ENCODE results near the gene GATA5. TPM values are rescaled to one million over a fixed set of nuclear protein-coding genes. Genes with fewer than 3 reads are reported as not detected.

GATA5 gene
- total RNA-seq, 1 donor from 2014 or later = not detected

- Mint-ChIP-seq H3K4me1 (ENCODE audit: low read depth) (no peaks in the 10 kb centered on the region), H3K4me3 (ENCODE audit: unreplicated experiment) (no peak overlapping the region), H3K9me3 (ENCODE audit: low read depth) (peaks cover 2% of the 10 kb centered on the region), H3K27ac (ENCODE audit: unreplicated experiment) (no peak overlapping the region), H3K27me3 (ENCODE audit: low read depth) (peaks cover 6% of the 10 kb centered on the region), H3K36me3 (ENCODE audit: low read depth) (no peaks in the 10 kb centered on the region)
- no peak for DNase-seq (ENCODE audit: low spot score)
- TF ChIP-seq CTCF (IDR thresholded peaks at IDR 0.05) = peak; percentile 88
These were observed 24.6 kb upstream of the GATA5 start for GRCh38 chr20:62500237-62500864.

GRCh38 chr20:62499758-62500236 is 24.0 kb upstream of the GATA5 start:
- Mint-ChIP-seq H3K4me1 (ENCODE audit: low read depth) (no peaks in the 10 kb centered on the region), H3K4me3 (ENCODE audit: unreplicated experiment) (no peak overlapping the region), H3K36me3 (ENCODE audit: low read depth) (no peaks in the 10 kb centered on the region), H3K9me3 (ENCODE audit: low read depth) (peaks cover 2% of the 10 kb centered on the region), H3K27ac (ENCODE audit: unreplicated experiment) (no peak overlapping the region), H3K27me3 (ENCODE audit: low read depth) (peaks cover 6% of the 10 kb centered on the region)
- no peak for TF ChIP-seq CTCF (IDR thresholded peaks at IDR 0.05)
- no peak for DNase-seq (ENCODE audit: low spot score)

- Mint-ChIP-seq H3K36me3 (ENCODE audit: low read depth) (no peaks in the 10 kb centered on the region), H3K27me3 (ENCODE audit: low read depth) (peaks cover 6% of the 10 kb centered on the region), H3K4me1 (ENCODE audit: low read depth) (no peaks in the 10 kb centered on the region), H3K4me3 (ENCODE audit: unreplicated experiment) (no peak overlapping the region), H3K27ac (ENCODE audit: unreplicated experiment) (no peak overlapping the region), H3K9me3 (ENCODE audit: low read depth) (no peaks in the 10 kb centered on the region)
- DNase-seq (ENCODE audit: low spot score) = no peak
- TF ChIP-seq CTCF (IDR thresholded peaks at IDR 0.05) = no peak
These were observed 23.1 kb upstream of the GATA5 start for GRCh38 chr20:62498874-62499273.

- H3K36me3 Mint-ChIP-seq (ENCODE audit: low read depth) = no peaks in the 10 kb centered on the region
- peak; percentile 78 for TF ChIP-seq CTCF (IDR thresholded peaks at IDR 0.05)
- no peak overlapping the region for H3K27ac Mint-ChIP-seq (ENCODE audit: unreplicated experiment)
- DNase-seq (ENCODE audit: low spot score) = no peak
- peaks cover 7% of the 10 kb centered on the region for H3K27me3 Mint-ChIP-seq (ENCODE audit: low read depth)
- H3K4me1 Mint-ChIP-seq (ENCODE audit: low read depth) = no peaks in the 10 kb centered on the region
- no peaks in the 10 kb centered on the region for H3K9me3 Mint-ChIP-seq (ENCODE audit: low read depth)
- no peak overlapping the region for H3K4me3 Mint-ChIP-seq (ENCODE audit: unreplicated experiment)
These were observed 20.9 kb upstream of the GATA5 start for GRCh38 chr20:62496568-62497218.

GRCh38 chr20:62495749-62496567 is 20.2 kb upstream of the GATA5 start:
- Mint-ChIP-seq H3K36me3 (ENCODE audit: low read depth) (no peaks in the 10 kb centered on the region), H3K27me3 (ENCODE audit: low read depth) (peaks cover 9% of the 10 kb centered on the region), H3K4me3 (ENCODE audit: unreplicated experiment) (no peak overlapping the region), H3K27ac (ENCODE audit: unreplicated experiment) (no peak overlapping the region), H3K9me3 (ENCODE audit: low read depth) (no peaks in the 10 kb centered on the region), H3K4me1 (ENCODE audit: low read depth) (no peaks in the 10 kb centered on the region)
- TF ChIP-seq CTCF (IDR thresholded peaks at IDR 0.05) = no peak
- DNase-seq (ENCODE audit: low spot score) = no peak
